Measurements from ENCODE around the gene EGFL8. TPM values are rescaled to one million over a fixed set of nuclear protein-coding genes. Genes with fewer than 3 reads are reported as not detected.

EGFL8 gene
- total RNA-seq, 1 donor from 2014 or later = 6.3 TPM

Other genes with a start within 250 kb of the EGFL8 start
- 451 TPM for gene C2, start 236.9 kb upstream of the EGFL8 start, total RNA-seq
- 1,916 TPM for gene CFB, start 218.5 kb upstream of the EGFL8 start, total RNA-seq
- gene NELFE, start 205.6 kb upstream of the EGFL8 start, total RNA-seq = 15.3 TPM
- gene SKIC2, start 205.4 kb upstream of the EGFL8 start, total RNA-seq = 50.2 TPM
- 15.5 TPM for gene DXO, start 192.5 kb upstream of the EGFL8 start, total RNA-seq
- 2,044 TPM for gene C4A, start 182.5 kb upstream of the EGFL8 start, total RNA-seq
- gene C4B, start 149.8 kb upstream of the EGFL8 start, total RNA-seq = 2,468 TPM
- gene CYP21A2, start 126.2 kb upstream of the EGFL8 start, total RNA-seq = 9.0 TPM
- 13.7 TPM for gene TNXB, start 55.3 kb upstream of the EGFL8 start, total RNA-seq
- gene ATF6B, start 36.3 kb upstream of the EGFL8 start, total RNA-seq = 31.7 TPM
- gene FKBPL, start 34.3 kb upstream of the EGFL8 start, total RNA-seq = 2.2 TPM
- 0.38 TPM for gene PRRT1, start 12.7 kb upstream of the EGFL8 start, total RNA-seq
- 15.6 TPM for gene PPT2, start 10.5 kb upstream of the EGFL8 start, total RNA-seq
- 32.4 TPM for gene AGPAT1, start 11.5 kb downstream of the EGFL8 start, total RNA-seq
- 57.3 TPM for gene RNF5, start 13.8 kb downstream of the EGFL8 start, total RNA-seq
- 6.0 TPM for gene AGER, start 19.7 kb downstream of the EGFL8 start, total RNA-seq
- 26.7 TPM for gene PBX2, start 25.6 kb downstream of the EGFL8 start, total RNA-seq
- gene GPSM3, start 28.0 kb downstream of the EGFL8 start, total RNA-seq = 5.1 TPM
- gene NOTCH4, start 59.5 kb downstream of the EGFL8 start, total RNA-seq = 9.6 TPM
- not detected for gene TSBP1, start 207.3 kb downstream of the EGFL8 start, total RNA-seq
- not detected for gene BTNL2, start 242.6 kb downstream of the EGFL8 start, total RNA-seq

All from left lobe of liver (tissue), 1 donor.